HG02943 (cell line): Measurements from ENCODE around the gene POLK.
A peak's percentile ranks its signal among the peaks of the same experiment; 100 is the strongest.
"Not testable (repeated sequence)": the region's sequence is repeated elsewhere in the genome, so short reads cannot be mapped to it uniquely, and the experiment has no call there.

ENCODE experiments used
- ATAC-seq: cut with Tn5 transposase; IDR thresholded peaks from one replicate; pipeline ENCODE4 v1.9.1; 2021; ENCODE audit warnings: mild to moderate bottlenecking, low read depth, moderate library complexity; ENCODE audit not compliant: unreplicated experiment

Gene POLK

GRCh38 chr5:75509956-75510355 is 1.7 kb upstream of the POLK start:
- no peak for ATAC-seq

DNA sequence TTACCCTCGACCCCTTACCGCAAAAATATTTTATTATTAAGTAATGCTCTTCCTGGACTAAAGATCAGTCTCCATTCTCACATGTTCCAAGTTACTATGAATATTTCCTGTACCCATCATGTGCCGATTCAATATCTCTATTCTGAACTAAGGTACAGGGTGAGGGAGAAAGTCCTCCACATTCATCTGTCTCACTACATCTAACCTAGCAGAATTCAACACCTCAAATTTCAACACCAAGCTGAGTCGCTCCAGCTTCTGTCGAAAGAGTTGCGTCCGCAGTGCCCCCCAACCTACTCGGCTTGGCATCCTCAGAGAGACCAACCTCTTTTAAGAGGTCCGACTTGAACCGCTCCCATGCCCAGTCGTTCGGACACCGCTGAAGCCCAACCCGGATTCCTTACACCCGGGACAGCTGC is 1.3 kb upstream of the POLK start:
- peak; percentile 17 for ATAC-seq

DNA sequence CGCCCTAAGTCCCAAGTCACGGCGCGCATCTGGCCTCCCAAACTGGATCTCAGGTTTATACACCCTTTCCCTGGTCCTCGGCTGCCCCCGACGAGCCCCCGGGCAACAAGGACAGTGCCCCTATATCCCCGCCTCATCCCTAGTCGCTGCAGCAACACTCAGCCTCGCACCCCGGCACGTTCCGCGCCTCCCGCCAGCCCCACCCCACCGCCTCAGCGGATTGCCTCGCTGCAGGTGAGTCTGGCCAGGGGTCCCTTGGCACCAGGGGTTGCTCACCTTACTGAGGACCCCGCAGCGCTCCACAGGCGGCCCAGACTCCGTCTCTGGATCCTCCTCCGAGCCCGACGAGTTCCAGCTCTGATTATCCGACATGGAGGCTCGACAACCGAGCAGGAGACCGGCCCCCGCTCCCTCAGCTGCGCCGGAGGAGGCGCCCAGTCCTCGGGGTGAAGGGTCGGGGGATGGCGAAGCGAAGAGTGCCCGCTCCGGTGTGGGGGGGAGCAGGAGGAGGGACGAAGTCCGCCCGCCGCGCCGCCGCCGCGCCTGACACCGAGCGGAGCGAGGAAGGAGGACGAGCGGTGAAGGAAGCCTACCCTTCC is 756 bp upstream of the POLK start:
- peak; percentile 35 for ATAC-seq

GRCh38 chr5:75512383-75513074 is 838 bp downstream of the POLK start:
- ATAC-seq: no peak

DNA sequence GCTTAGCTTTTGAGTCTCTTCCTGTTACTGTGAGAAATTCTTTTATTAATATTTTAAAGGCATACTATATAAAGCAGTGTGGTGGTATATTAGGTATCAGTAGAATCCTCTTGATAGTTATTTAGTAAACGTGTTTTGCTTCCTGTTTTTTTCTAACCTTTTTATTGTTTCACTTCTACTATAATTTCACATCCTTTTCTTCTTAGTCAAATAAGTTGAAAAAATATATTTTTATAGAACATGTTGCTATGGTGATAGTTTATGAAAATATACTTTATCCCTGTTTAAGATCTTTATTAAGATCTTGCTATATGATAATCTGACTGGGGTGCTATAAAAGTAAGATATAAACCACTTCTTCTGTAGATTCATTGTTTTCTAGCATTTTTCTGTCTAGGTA is 2.1 kb downstream of the POLK start:
- no peak for ATAC-seq

DNA sequence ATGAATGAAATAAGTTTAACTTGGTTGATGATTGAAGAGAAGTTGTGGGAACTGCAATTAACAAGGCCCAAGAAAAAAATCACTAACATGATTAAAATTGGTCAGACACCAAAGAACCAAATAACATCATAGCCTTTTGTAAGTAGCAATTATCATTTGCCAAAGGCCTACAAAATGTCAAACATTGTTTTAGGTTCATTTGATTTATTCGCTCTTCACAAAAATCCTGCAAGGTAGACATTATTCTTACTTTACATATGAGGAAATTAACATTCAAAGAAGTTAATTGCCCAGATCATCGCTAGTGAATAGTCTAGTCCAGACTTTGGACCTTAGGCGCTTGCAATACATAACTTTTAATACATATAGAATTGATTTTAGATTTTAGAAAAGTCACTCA is 2.6 kb downstream of the POLK start:
- ATAC-seq: no peak

- no peak for ATAC-seq
Observed at GRCh38 chr5:75519761-75520160, 8.1 kb downstream of the POLK start.

DNA sequence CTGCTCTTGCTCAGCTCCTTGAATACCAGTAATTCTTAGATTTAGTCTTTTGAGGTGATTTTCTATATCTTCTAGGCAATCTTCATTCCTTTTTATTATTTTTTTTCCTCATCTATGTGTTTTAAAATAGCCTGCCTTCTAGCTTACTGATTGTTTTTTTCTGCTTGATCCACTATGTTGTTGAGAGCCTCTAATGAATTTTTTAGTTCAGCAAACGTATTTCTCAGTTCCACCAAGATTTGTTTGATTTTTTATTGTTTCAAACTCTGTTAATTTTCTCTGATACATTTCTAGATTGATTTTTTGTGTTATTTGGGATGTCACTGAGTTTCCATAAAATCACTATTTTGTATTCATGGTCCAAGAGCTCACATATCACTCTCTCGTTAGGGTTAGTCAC is 9.5 kb downstream of the POLK start:
- no peak for ATAC-seq

- ATAC-seq: no peak
Observed at GRCh38 chr5:75522025-75522424, 10.3 kb downstream of the POLK start.

GRCh38 chr5:75522542-75522941 is 10.9 kb downstream of the POLK start:
- ATAC-seq: no peak

- no peak for ATAC-seq
Observed at GRCh38 chr5:75523275-75523674, 11.6 kb downstream of the POLK start.

GRCh38 chr5:75524071-75524470 is 12.4 kb downstream of the POLK start:
- peak; percentile 83 for ATAC-seq

GRCh38 chr5:75524591-75524990 is 12.9 kb downstream of the POLK start:
- ATAC-seq: no peak

DNA sequence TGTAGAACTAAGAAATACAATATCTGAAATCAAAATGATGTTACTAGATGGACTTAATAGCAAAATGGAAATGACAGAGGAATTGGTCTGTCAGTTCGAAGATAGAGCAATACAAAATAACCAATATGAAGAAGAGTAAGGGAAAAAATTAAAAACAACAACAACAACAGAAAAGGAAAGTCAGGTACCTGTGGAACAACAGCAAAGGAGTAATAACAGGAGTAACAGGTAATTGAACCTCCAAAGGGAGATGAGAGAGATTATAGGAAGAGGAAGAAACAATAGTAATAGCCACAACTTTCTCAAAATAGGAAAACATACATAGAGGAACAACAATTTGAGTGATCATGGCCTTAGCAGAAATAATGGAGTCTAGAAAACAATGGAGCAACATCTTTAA is 13.7 kb downstream of the POLK start:
- ATAC-seq: no peak

DNA sequence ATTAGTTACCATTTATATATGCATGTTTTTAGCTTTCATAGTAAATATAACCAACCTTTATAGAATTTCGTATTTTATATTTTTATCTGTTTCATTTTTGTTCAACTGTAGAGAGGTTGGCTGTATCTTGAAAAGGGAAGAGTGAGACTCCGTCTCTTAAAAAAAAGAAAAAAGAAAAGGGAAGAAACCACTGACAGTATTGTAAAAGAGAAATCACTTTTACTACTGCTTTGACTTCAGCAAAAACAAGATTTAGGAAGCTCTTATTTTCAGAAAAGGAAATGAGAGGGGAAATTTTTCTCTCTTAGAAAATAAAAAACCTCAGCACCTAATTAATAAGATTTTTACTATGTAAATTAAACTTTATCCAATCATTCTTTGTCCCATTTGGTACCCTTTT is 14.4 kb downstream of the POLK start:
- ATAC-seq: no peak

DNA sequence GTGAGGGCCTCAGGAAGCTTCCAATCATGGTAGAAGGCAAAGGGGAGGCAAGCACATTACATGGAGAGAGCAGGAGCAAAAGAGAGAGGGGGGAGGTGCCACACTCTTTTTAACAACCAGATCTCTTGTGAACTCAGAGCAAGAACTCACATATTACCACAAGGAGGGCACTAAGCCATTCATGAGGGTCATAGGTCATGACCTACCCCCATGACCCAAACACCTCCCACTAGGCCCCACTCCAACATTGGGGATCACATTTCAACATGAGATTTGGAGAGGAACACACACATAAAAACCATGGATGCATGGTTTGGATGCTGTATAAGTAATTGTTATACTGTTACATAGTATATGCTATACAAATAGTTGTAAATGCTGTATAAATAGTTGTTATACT is 17.5 kb downstream of the POLK start:
- no peak for ATAC-seq

DNA sequence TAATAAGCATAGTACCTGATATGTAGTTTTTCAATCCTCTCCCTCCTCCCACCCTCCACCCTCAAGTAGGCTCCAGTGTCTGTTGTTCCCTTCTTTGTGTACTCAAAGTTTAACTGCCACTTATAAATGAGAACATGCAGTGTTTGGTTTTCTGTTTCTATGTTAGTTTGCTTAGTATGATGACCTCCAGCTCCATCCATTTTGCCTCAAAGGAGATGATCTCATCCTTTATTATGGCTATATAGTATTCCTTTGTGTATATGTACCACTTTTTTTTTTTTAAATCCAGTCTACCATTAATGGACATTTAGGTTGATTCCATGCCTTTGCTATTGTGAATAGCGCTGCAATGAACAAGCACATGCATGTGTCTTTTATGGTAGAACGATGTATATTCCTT is 20.5 kb downstream of the POLK start:
- no peak for ATAC-seq

GRCh38 chr5:75533716-75534115 is 22.0 kb downstream of the POLK start:
- not testable (repeated sequence) for ATAC-seq

DNA sequence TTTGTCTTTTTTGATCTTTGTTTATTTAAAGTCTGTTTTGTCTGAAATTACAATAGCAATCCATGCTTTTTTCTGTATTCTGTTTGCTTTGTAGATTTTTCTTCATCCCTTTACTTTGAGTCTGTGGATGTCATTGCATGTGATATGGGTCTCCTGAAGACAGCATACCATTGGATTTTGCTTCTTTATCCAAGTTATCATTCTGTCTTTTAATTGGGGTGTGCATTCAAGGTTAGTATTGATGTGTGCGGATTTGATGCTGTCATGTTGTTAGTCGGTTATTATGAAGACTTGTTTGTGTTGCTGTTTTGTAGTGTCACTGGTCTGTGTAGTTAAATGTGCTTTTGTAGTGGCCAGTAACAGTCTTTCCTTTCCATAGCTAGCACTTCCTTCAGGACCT is 23.0 kb downstream of the POLK start:
- no peak for ATAC-seq

DNA sequence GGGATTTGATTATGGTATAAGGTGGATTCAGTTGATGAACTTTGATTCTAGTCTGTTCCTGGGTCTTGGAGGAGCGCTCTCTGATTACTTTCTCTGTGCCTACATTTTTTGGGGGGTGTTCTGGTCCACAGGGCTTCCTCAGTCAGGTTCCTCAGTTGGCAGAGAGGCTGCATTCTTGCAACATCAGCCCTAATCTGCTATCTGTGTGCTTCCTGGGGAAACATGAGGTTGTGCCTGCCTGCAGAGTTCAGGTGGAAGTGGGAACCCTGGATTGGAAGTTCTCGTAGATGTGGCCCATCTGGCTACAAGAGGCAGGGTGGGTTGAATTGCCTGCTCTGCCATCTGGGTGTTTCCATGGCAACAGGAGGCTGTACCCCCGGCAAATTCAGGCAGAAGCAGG is 24.5 kb downstream of the POLK start:
- ATAC-seq: no peak

DNA sequence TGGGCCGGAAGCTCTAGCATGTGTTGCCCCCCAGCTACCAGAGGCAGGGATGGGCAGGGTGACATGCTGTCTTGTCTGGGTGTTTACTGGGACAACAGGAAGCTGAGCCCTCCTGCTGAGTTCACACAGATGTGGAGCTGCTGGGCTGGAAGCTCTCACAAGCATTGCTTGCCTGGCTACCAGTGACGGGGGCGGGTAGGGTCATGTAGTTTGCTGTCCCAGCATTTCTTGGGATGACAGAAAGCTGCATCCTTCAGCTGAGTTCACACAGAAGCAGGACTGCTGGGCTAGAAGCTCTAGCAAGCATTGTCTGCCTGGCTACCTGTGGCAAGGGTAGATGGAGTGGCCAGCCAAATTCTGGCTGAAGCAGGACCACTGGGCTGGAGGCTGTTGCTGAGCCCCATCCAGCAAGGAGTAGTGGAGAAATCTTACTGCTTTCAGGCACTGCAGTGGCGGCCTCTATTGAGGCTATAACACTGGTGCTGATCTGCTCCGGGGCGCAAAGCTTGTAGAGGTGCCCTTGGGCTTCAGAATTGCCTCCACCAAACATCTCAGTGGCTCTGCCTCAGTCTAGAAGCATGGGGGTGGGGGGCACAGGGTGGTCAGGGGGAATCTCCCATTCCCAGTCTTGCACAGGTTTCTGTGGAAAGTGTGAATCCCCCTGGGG is 25.1 kb downstream of the POLK start:
- ATAC-seq: no peak

GRCh38 chr5:75538211-75538610 is 26.5 kb downstream of the POLK start:
- ATAC-seq: no peak
